HG03432 (cell line): Measurements from ENCODE around the gene STX3.
"Not testable (repeated sequence)": the region's sequence is repeated elsewhere in the genome, so short reads cannot be mapped to it uniquely, and the experiment has no call there.

Experiments
- ATAC-seq: cut with Tn5 transposase; IDR thresholded peaks from one replicate; pipeline ENCODE4 v1.9.1; 2021; ENCODE audit warnings: mild to moderate bottlenecking, moderate library complexity; ENCODE audit not compliant: unreplicated experiment

STX3 gene

GRCh38 chr11:59833602-59834001, 78.4 kb downstream of the STX3 start:
- no peak for ATAC-seq

GRCh38 chr11:59839615-59840014, 84.4 kb downstream of the STX3 start:
- ATAC-seq, result no peak

- ATAC-seq, result no peak
Measured at GRCh38 chr11:59841514-59841913, 86.3 kb downstream of the STX3 start.

- no peak for ATAC-seq
Measured at GRCh38 chr11:59842316-59842715, 87.1 kb downstream of the STX3 start.

- ATAC-seq, result no peak
Measured at GRCh38 chr11:59845399-59845798, 90.2 kb downstream of the STX3 start, which contains the start of gene CBLIF. TSS of gene CBLIF (minus strand) at chr11:59845499. CDS start at chr11:59845453, 46 bp downstream.

GRCh38 chr11:59846556-59846955, 91.4 kb downstream of the STX3 start:
- ATAC-seq, result no peak

GRCh38 chr11:59847626-59848025, 92.5 kb downstream of the STX3 start:
- ATAC-seq, result no peak

- ATAC-seq, result not testable (repeated sequence)
Measured at GRCh38 chr11:59848439-59848838, 93.3 kb downstream of the STX3 start.

GRCh38 chr11:59849129-59849528, 94.0 kb downstream of the STX3 start:
- no peak for ATAC-seq

- ATAC-seq, result not testable (repeated sequence)
Measured at GRCh38 chr11:59849551-59849950, 94.4 kb downstream of the STX3 start.

GRCh38 chr11:59851416-59851815, 96.2 kb downstream of the STX3 start:
- ATAC-seq, result not testable (repeated sequence)

GRCh38 chr11:59854871-59855270, 99.7 kb downstream of the STX3 start:
- no peak for ATAC-seq
